Activated gamma-delta T cell (primary cell): ENCODE results near the gene C1QTNF3.

Source experiments
- DNase-seq: peaks from one replicate; lab custom pipeline; 2025; lab: John Stamatoyannopoulos, UW

Gene C1QTNF3

GRCh38 chr5:33997331-33997983 lies 45.6 kb downstream of the C1QTNF3 start:
- no peak for DNase-seq

GRCh38 chr5:33995865-33996264 lies 47.1 kb downstream of the C1QTNF3 start:
- no peak for DNase-seq

DNA sequence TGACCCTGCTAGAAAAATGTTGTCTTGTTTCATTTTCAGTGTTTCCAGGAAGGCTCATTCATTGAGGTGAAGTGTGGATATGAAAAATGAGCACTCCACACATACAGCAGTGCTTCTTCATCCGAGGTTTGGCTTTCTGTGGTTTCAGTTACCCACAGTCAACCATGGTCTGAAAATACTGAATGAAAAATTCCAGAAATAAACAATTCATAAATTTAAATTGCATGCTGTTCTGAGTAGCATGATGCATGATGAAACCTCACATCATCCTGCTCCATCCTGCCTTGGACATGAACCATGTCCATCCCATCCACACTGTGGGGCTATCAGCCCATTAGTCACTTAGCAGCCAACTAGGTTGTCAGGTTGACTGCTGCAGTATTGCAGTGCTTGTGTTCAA lies 48.2 kb downstream of the C1QTNF3 start:
- DNase-seq: no peak

DNA sequence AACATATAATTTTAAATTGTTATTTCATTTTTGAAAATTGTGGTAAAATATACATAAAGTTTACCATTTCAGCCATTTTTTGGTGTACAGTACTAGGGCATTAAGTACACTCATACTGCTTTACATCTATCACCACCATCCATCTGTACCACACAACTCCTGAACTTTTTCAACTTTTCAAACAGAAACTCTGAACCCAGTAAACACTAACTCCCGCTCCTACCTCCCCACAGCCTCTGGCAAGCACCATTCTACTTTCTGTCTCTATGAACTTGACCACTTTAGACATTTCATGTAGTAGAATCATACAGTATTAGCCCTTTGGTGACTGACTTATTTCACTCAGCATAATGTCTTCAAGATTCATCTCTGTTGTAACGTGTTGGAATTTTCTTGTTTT lies 50.1 kb downstream of the C1QTNF3 start:
- no peak for DNase-seq

DNA sequence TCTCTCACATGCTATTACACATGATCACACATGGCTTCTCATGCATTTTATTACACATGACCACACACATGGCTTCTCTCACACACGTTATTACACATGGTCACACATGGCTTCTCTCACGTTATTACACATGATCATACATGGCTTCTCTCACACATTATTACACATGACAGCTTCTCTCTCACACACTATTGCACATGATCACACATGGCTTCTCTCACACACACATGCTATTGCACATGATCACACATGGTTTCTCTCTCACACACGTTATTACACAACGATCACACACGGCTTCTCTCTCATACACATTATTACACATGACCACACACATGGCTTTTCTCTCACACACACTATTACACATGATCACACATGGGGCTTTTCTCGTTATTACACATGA lies 57.6 kb downstream of the C1QTNF3 start:
- no peak for DNase-seq

GRCh38 chr5:33984671-33985124 lies 58.3 kb downstream of the C1QTNF3 start, which contains the start of gene SLC45A2:
Gene SLC45A2 (minus strand): TSS chr5:33984693. CDS start chr5:33984583, 110 bp downstream.
- no peak for DNase-seq

DNA sequence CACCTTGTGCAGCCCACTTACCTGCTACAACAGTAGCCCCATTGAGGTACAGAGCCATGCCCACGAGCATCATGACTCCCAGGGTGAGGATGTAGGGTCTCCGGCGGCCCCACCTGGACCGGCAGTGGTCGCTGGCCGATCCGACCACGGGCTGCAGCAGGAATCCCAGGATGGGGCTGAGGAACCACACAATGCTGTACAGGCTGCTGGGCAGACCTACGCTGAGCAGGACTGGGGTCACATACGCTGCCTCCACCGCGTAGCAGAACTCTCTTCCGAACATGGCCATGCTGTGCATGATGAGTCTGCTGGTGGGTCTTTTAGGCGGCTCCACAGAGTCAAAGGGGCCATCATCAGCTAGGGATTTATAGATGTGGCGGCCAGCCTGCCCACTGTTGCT lies 58.8 kb downstream of the C1QTNF3 start:
- DNase-seq: no peak

DNA sequence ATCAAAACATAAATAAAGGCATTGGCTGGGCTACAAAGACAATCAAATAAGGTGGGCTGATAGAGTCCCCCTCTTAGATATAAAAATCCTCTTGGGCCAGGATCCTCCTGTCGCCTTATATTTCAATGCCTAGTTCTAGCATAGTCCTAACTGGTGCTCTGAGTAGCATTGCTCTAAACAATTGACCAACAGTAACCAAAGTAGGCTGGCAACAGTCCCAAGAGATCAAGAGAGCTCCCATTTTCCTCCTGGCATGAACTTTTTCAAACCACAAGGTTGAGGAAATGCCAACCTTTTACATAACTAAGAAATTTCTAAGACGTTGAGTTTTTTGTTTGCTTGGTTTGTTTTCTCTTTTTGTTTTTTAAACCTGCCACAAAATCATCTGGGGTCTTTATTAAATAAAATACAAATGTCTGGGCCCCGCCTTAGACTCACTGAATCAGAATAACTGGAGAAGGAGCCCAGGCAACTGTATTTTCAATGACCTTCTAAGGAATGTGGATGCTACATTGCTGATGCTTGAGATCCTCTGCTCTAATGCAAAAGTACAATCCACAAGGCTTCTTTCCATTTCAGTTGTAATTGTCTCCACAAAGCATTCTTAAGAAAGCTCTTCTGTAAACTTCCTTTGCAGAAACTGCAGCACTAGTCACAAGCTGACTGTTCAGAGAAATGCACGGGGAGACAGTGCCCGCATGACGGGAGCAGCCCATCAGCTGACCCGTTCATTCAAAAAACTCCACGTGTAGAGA lies 61.4 kb downstream of the C1QTNF3 start:
- DNase-seq: no peak

GRCh38 chr5:33980030-33980429 lies 63.0 kb downstream of the C1QTNF3 start:
- no peak for DNase-seq

- DNase-seq: no peak
Measured at GRCh38 chr5:33978306-33978705, 64.7 kb downstream of the C1QTNF3 start.

DNA sequence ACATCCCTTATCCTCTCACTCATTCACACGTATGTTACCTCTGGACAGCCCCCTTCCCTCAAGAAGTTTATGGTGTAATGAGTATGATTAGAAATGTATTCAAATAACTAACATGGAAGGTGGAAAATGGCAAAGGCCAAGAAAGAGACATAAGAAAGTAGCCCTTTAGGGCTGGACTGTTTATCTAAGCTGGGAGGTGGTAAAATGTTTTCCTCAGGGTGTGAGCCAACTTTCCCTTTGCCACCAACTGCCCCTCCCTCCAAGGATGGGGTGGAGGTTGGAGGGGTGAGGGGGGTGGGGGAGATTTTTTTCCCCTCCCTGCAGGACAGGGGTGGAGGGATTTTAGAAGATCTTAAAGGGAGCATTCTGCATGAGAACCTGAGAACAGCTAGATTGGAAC lies 66.7 kb downstream of the C1QTNF3 start:
- no peak for DNase-seq

DNA sequence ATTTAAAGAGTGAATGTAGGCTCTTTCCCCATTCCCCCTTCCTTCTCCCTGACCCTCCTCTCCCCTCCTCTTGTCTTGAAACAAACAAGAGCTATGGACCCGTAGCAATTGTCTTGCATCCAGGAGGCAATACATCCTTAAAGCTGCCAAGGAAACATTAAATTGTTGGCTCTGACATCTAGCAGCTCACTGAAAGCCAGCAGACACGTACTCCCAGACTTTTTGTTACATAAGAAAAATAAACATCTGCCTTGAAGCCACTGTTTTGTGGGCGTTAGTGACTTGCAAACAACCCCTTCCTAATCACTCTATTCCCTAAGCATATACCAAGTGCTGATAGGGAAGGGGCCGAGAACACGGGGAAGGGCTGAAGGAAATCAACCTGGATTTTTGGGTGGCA lies 67.2 kb downstream of the C1QTNF3 start:
- DNase-seq: no peak

GRCh38 chr5:33973271-33973670 lies 69.7 kb downstream of the C1QTNF3 start:
- no peak for DNase-seq

DNA sequence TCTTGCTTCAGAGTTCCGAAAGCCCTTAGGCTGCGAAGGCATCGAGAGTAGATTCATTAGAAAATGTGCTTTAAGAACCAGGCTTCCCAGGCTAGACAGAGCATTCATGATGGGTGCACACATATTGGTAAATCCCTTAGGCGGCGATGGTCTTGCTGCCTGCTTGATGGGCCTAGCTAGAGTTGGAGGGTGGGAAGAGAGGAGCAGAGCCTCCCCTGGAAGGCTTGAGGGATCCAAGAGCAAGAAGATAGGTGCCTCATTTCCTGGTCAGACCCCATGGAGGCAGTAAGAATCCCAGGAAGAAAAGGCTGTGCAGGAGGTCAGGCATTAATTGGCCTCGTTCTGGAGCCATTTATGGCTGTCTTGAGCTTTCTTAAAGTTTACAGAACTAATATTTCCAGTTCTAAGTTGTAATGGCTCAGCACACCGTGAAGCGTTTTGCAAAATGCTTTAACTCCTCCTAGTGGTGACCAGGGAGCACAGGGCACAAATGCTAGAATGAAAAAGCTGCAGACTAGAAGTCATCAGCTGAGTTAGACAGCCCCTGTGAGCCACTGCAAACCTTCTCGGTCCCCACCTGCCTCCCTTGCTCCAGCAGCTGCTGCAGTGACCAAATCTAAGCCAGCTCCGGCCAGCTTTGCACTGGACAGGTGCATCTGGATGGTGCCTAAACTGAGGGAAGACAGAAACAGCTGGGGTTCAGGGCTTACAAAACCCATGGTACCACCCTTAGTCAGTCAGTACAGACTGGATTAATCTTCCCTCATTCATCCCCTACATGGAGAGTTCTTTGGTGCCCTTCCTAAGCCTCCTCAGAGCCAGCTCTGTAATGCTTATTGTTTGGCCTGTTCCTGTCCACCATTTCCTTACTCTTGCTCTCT lies 73.2 kb downstream of the C1QTNF3 start:
- DNase-seq: no peak

GRCh38 chr5:33968211-33969005 lies 74.6 kb downstream of the C1QTNF3 start:
- DNase-seq: no peak
